Measurements from ENCODE around the gene CCDC159.

Gene CCDC159

GRCh38 chr19:11364296-11364904 is 18.1 kb downstream of the CCDC159 start:
- Histone ChIP-seq H3K4me1 (no peaks in the 10 kb centered on the region), H3K36me3 (peaks cover 4% of the 10 kb centered on the region; the same call in 1 of the 2 replicates), H3K27me3 (no peaks in the 10 kb centered on the region), H3K4me3 (ENCODE audit: low read depth, low read length) (no peak overlapping the region), H3K9me3 (no peaks in the 10 kb centered on the region)
- no peak for DNase-seq
- TF ChIP-seq CTCF (IDR thresholded peaks at IDR 0.05; ENCODE audit: low read depth, low read length), result no peak

GRCh38 chr19:11364935-11365334 is 18.6 kb downstream of the CCDC159 start:
- Histone ChIP-seq H3K4me1 (no peaks in the 10 kb centered on the region), H3K9me3 (no peaks in the 10 kb centered on the region), H3K4me3 (ENCODE audit: low read depth, low read length) (no peak overlapping the region), H3K36me3 (peaks cover 4% of the 10 kb centered on the region; the same call in 1 of the 2 replicates), H3K27me3 (no peaks in the 10 kb centered on the region)
- TF ChIP-seq CTCF (IDR thresholded peaks at IDR 0.05; ENCODE audit: low read depth, low read length), result no peak
- no peak for DNase-seq

- H3K4me1 ChIP-seq, result no peaks in the 10 kb centered on the region
- no peak for TF ChIP-seq CTCF (IDR thresholded peaks at IDR 0.05; ENCODE audit: low read depth, low read length)
- H3K9me3 ChIP-seq, result no peaks in the 10 kb centered on the region
- H3K27me3 ChIP-seq, result no peaks in the 10 kb centered on the region
- no peak overlapping the region for H3K4me3 ChIP-seq (ENCODE audit: low read depth, low read length)
- DNase-seq, result no peak
- peaks cover 4% of the 10 kb centered on the region; the same call in 1 of the 2 replicates for H3K36me3 ChIP-seq
Measured at GRCh38 chr19:11365557-11366117, 19.3 kb downstream of the CCDC159 start.

GRCh38 chr19:11367528-11367927 is 21.2 kb downstream of the CCDC159 start:
- Histone ChIP-seq H3K27me3 (no peaks in the 10 kb centered on the region), H3K36me3 (no peaks in the 10 kb centered on the region)

GRCh38 chr19:11370744-11371143 is 24.4 kb downstream of the CCDC159 start:
- Histone ChIP-seq H3K27me3 (no peaks in the 10 kb centered on the region), H3K4me3 (ENCODE audit: low read depth, low read length) (no peak overlapping the region), H3K36me3 (no peaks in the 10 kb centered on the region), H3K4me1 (peaks cover 8% of the 10 kb centered on the region), H3K9me3 (no peaks in the 10 kb centered on the region)
- TF ChIP-seq CTCF (IDR thresholded peaks at IDR 0.05; ENCODE audit: low read depth, low read length), result no peak
- no peak for DNase-seq

More at GRCh38 chr19:11367528-11367927, 21.2 kb downstream of the CCDC159 start:
- Histone ChIP-seq H3K4me1 (no peaks in the 10 kb centered on the region), H3K4me3 (ENCODE audit: low read depth, low read length) (no peak overlapping the region), H3K9me3 (no peaks in the 10 kb centered on the region)
- TF ChIP-seq CTCF (IDR thresholded peaks at IDR 0.05; ENCODE audit: low read depth, low read length), result no peak
- no peak for DNase-seq

- H3K9me3 ChIP-seq, result no peaks in the 10 kb centered on the region
- H3K27me3 ChIP-seq, result no peaks in the 10 kb centered on the region
- no peak for TF ChIP-seq CTCF (IDR thresholded peaks at IDR 0.05; ENCODE audit: low read depth, low read length)
- peak; percentile 88 for DNase-seq
- peak overlapping the region; percentile 77 for H3K4me3 ChIP-seq (ENCODE audit: low read depth, low read length)
- H3K4me1 ChIP-seq, result peaks cover 11% of the 10 kb centered on the region
- H3K36me3 ChIP-seq, result no peaks in the 10 kb centered on the region
Measured at GRCh38 chr19:11373166-11373884, 27.0 kb downstream of the CCDC159 start.
